HepG2 (cell line): ENCODE data around the gene TBC1D14. TPM values are rescaled to one million over a fixed set of nuclear protein-coding genes. Genes with fewer than 3 reads are reported as not detected.
A peak's percentile ranks its signal among the peaks of the same experiment; 100 is the strongest.

Source experiments
- ADNP ChIP-seq: sonication (generic); formaldehyde crosslinking; IDR thresholded peaks from 2 replicates; pipeline ENCODE4 v1.4.0; 2020; ENCODE audit warnings: missing genetic modification reagents
- AHDC1 ChIP-seq: sonication (generic); formaldehyde crosslinking; IDR thresholded peaks from 2 replicates; pipeline ENCODE4 v1.5.1; 2020; ENCODE audit warnings: mild to moderate bottlenecking, missing genetic modification reagents, borderline replicate concordance
- ARHGAP35 ChIP-seq: sonication (generic); formaldehyde crosslinking; IDR thresholded peaks from 2 replicates; pipeline ENCODE4 v1.9.0; 2022; ENCODE audit warnings: mild to moderate bottlenecking, inconsistent platforms, moderate library complexity, missing genetic modification reagents, borderline replicate concordance
- ATF6 ChIP-seq: sonication (generic); formaldehyde crosslinking; conservative IDR thresholded peaks from 2 replicates; pipeline ENCODE4 v1.4.0; 2020; ENCODE audit warnings: missing genetic modification reagents
- CEBPB ChIP-seq: IDR thresholded peaks from 2 replicates; pipeline ENCODE4 v1.6.1; 2011; ENCODE audit warnings: low read depth, low read length, improper control_type of control experiment, borderline replicate concordance
- CHCHD3 ChIP-seq: sonication (generic); formaldehyde crosslinking; IDR thresholded peaks from 2 replicates; pipeline ENCODE4 v1.8.0; 2022; ENCODE audit warnings: mild to moderate bottlenecking, missing genetic modification reagents, moderate library complexity
- FOXP1 ChIP-seq, 2 experiments: fragments of 450-650 bp in 1 of 2; IDR thresholded peaks; 2 replicates each; pipeline ENCODE4 v1.6.1; 2017 to 2018; ENCODE audit warnings: antibody characterized with exemption in 1 of 2
- HDAC6 ChIP-seq: fragments of 200-600 bp; sonication (generic); IDR thresholded peaks from 2 replicates; pipeline ENCODE4 v1.7.0; 2017; ENCODE audit warnings: mild to moderate bottlenecking, antibody characterized with exemption, low read length, low read depth
- HOXD1 ChIP-seq: sonication (generic); formaldehyde crosslinking; IDR thresholded peaks from 2 replicates; pipeline ENCODE4 v1.5.0; 2020; ENCODE audit warnings: missing genetic modification reagents
- KLF13 ChIP-seq: sonication (generic); formaldehyde crosslinking; IDR thresholded peaks from 2 replicates; pipeline ENCODE4 v1.4.0; 2020; ENCODE audit warnings: mild to moderate bottlenecking, missing genetic modification reagents
- KMT2A ChIP-seq: sonication (generic); formaldehyde crosslinking; IDR thresholded peaks from 2 replicates; pipeline ENCODE4 v1.4.0; 2020; ENCODE audit warnings: missing genetic modification reagents
- NBN ChIP-seq: fragments of 450-650 bp; conservative IDR thresholded peaks from 2 replicates; pipeline ENCODE4 v1.6.1; 2017
- NFKBIZ ChIP-seq: IDR thresholded peaks from 2 replicates; pipeline ENCODE4 v1.6.1; 2018; ENCODE audit warnings: missing genetic modification reagents, missing compliant biosample characterization
- PTBP1 ChIP-seq: fragments of 200-400 bp; formaldehyde crosslinking; IDR thresholded peaks from 2 replicates; pipeline ENCODE4 v1.6.1; 2018; ENCODE audit warnings: low read length, low read depth; ENCODE audit not compliant: poor library complexity, severe bottlenecking
- RARA ChIP-seq: IDR thresholded peaks from 2 replicates; pipeline ENCODE4 v1.6.1; 2016; ENCODE audit warnings: missing genetic modification reagents, missing compliant biosample characterization
- RFXANK ChIP-seq: IDR thresholded peaks from 2 replicates; pipeline ENCODE4 v1.6.1; 2016
- ZBTB25 ChIP-seq: IDR thresholded peaks from 2 replicates; pipeline ENCODE4 v1.6.1; 2018; ENCODE audit warnings: missing genetic modification reagents
- ZMYM4 ChIP-seq: sonication (generic); formaldehyde crosslinking; IDR thresholded peaks from 2 replicates; pipeline ENCODE4 v1.8.1; 2023; ENCODE audit warnings: mild to moderate bottlenecking, missing genetic modification reagents
- ZNF737 ChIP-seq: sonication (generic); formaldehyde crosslinking; IDR thresholded peaks from 2 replicates; pipeline ENCODE4 v1.5.0; 2020; ENCODE audit warnings: missing genetic modification reagents, mild to moderate bottlenecking, borderline replicate concordance
- ZNF792 ChIP-seq: IDR thresholded peaks from 2 replicates; pipeline ENCODE4 v1.6.1; 2016
- polyA plus RNA-seq, 8 experiments: library from polyadenylated mRNA; depleted of rRNA in 3 of 8; stranded (reverse) in 7 of 8; unstranded in 1 of 8; fragments of >200 nt; fragmentation: Illumina TruSeq in 4 of 8; extraction: Trizol in 4 of 8; gene quantifications; 2 replicates each; pipeline versions ENCODE4 v1.2.1 to v1.2.3, GENCODE V29; 2011 to 2016; ENCODE audit warnings: low read depth in 4 of 8, missing spikeins in 1 of 8, mixed read lengths in 1 of 8; ENCODE audit not compliant: insufficient read depth in 1 of 8
- total RNA-seq, 5 experiments: library from RNA; depleted of rRNA; stranded (reverse); fragments of >200 nt; fragmentation: Illumina TruSeq; extraction: Trizol; gene quantifications; 2 replicates each; pipeline ENCODE4 v1.2.3, GENCODE V29; 2016; ENCODE audit warnings: low read depth in 1 of 5
- TF ChIP-seq, protein P1 (sequence below): sonication (generic); formaldehyde crosslinking; IDR thresholded peaks from 2 replicates; pipeline ENCODE4 v1.5.0; 2020; ENCODE audit warnings: missing genetic modification reagents, mild to moderate bottlenecking, borderline replicate concordance

Gene TBC1D14
- total and polyA plus RNA-seq, 2 of the 13 experiments (the other 11 are each of a cell fraction or from before 2014, with no cell fraction given): 29.5 to 46.5 TPM

- TF ChIP-seq ATF6 (CRISPR knock-in tag) (no peak), CEBPB (no peak), FOXP1 (IDR thresholded peaks at IDR 0.05) (no peak), FOXP1 (CRISPR knock-in tag; IDR thresholded peaks at IDR 0.05) (peak; percentile 76), RFXANK (no peak), PTBP1 (no peak), ARHGAP35 (CRISPR knock-in tag) (no peak), ADNP (CRISPR knock-in tag) (no peak), ZBTB25 (CRISPR knock-in tag) (0 out of 2 replicates have a peak, but pooled peaks have one; percentile 22), NFKBIZ (CRISPR knock-in tag) (no peak), ZNF737 (no peak), CHCHD3 (no peak), HDAC6 (no peak), KLF13 (CRISPR knock-in tag) (no peak), KMT2A (CRISPR knock-in tag) (no peak), NBN (no peak), ZNF792 (peak; percentile 25; the same call in 1 of the 2 replicates), RARA (CRISPR knock-in tag) (peak; percentile 64; the same call in 1 of the 2 replicates), HOXD1 (no peak), ZMYM4 (CRISPR knock-in tag) (0 out of 2 replicates have a peak, but pooled peaks have one; percentile 23), AHDC1 (CRISPR knock-in tag) (peak; percentile 55; the same call in 1 of the 2 replicates)
- TF ChIP-seq, protein P1, sequence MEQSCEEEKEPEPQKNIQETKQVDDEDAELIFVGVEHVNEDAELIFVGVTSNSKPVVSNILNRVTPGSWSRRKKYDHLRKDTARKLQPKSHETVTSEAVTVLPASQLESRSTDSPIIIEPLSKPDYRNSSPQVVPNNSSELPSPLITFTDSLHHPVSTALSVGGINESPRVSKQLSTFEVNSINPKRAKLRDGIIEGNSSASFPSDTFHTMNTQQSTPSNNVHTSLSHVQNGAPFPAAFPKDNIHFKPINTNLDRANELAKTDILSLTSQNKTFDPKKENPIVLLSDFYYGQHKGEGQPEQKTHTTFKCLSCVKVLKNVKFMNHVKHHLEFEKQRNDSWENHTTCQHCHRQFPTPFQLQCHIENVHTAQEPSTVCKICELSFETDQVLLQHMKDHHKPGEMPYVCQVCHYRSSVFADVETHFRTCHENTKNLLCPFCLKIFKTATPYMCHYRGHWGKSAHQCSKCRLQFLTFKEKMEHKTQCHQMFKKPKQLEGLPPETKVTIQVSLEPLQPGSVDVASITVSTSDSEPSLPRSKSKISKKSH (CRISPR knock-in tag): no peak
Observed at GRCh38 chr4:6957148-6957520, 47.5 kb downstream of the TBC1D14 start (continued).
